Measurements from ENCODE around the gene AUP1. TPM values are rescaled to one million over a fixed set of nuclear protein-coding genes. Genes with fewer than 3 reads are reported as not detected.
A peak's percentile ranks its signal among the peaks of the same experiment; 100 is the strongest.

Gene AUP1
- total and polyA plus RNA-seq, 12 donors = 88.5 to 527 (median 113) TPM

- intact Hi-C loops (cut with DNase I) = loop anchor here (2.0 to 5.0 kb wide), 2 partner anchors 21 to 40 kb away; partner anchors contain the start of gene PCGF1 (in 1 of the 2)
- H3K27ac ChIP-seq = no peak overlapping the region
- H3K9me3 ChIP-seq (replicated peaks in 1 of 3) = no peaks in the 10 kb centered on the region
Measured at GRCh38 chr2:74527741-74528140, 1.8 kb downstream of the AUP1 start.

DNA sequence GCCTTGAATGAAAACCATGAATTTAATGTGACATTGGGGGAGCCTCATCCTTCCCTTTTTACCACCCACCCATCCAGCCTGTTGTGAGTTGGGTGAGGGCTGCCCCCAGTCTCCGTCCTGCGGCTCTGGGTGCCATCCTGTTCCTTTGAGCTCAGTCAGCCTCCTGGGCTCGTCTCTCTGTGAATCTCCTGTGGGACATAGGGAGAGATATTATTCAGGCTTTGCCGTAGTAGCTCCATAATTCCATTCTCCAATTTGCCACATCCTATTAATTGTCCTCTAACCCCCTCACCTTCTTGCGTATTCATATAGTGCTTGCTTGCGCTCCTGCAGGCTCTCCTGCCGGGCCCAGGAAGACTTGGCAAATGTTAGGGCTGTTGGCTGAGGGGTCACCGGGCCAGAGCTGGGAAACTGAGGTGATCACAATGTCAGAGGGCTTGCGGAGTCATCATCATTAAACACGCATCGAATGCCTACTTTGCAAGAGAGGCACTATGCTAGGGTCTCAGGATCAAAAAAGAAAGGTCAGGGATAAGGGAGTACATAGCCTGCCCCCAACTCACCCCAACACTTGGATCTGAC lies 2.8 kb downstream of the AUP1 start:
- peaks cover 0 to 21% of the 10 kb centered on the region in 2 donors for H3K36me3 ChIP-seq (replicated peaks in 1 of 2)
- intact Hi-C loops (cut with DNase I) = loop anchor here in 1 of 2 donors (5.0 kb wide), 1 partner anchor 39 kb away; no protein-coding TSS in a partner anchor
- peaks cover 11 to 15% of the 10 kb centered on the region in 2 donors for H3K4me1 ChIP-seq (replicated peaks in 1 of 2)
- H3K4me3 ChIP-seq = no peak overlapping the region
- H3K27ac ChIP-seq = no peak overlapping the region
- 96 to 99% (median 97%) methylated on average over 11 of the region's 11 CpGs for WGBS, 4 donors
- TF ChIP-seq, protein P1, sequence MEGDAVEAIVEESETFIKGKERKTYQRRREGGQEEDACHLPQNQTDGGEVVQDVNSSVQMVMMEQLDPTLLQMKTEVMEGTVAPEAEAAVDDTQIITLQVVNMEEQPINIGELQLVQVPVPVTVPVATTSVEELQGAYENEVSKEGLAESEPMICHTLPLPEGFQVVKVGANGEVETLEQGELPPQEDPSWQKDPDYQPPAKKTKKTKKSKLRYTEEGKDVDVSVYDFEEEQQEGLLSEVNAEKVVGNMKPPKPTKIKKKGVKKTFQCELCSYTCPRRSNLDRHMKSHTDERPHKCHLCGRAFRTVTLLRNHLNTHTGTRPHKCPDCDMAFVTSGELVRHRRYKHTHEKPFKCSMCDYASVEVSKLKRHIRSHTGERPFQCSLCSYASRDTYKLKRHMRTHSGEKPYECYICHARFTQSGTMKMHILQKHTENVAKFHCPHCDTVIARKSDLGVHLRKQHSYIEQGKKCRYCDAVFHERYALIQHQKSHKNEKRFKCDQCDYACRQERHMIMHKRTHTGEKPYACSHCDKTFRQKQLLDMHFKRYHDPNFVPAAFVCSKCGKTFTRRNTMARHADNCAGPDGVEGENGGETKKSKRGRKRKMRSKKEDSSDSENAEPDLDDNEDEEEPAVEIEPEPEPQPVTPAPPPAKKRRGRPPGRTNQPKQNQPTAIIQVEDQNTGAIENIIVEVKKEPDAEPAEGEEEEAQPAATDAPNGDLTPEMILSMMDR (IDR thresholded peaks at IDR 0.05) = no peak
- no peak for TF ChIP-seq POLR2A (IDR thresholded peaks at IDR 0.05)
- H3K27me3 ChIP-seq = no peaks in the 10 kb centered on the region
- H3K9me3 ChIP-seq (replicated peaks in 1 of 3) = no peaks in the 10 kb centered on the region
- no peak for DNase-seq

More at GRCh38 chr2:74527741-74528140, 1.8 kb downstream of the AUP1 start:
- Histone ChIP-seq H3K27me3 (no peaks in the 10 kb centered on the region), H3K36me3 (replicated peaks in 1 of 2) (peaks cover 0 to 26% of the 10 kb centered on the region in 2 donors), H3K4me3 (no peak overlapping the region), H3K4me1 (replicated peaks in 1 of 2) (peaks cover 11 to 15% of the 10 kb centered on the region in 2 donors)
- 92 to 98% (median 94%) methylated on average over 9 of the region's 9 CpGs for WGBS, 4 donors
- TF ChIP-seq, protein P1 (IDR thresholded peaks at IDR 0.05) = no peak
- TF ChIP-seq POLR2A (IDR thresholded peaks at IDR 0.05) = no peak
- DNase-seq = no peak

- Histone ChIP-seq H3K27me3 (no peaks in the 10 kb centered on the region), H3K4me1 (replicated peaks in 1 of 2) (peaks cover 11 to 13% of the 10 kb centered on the region in 2 donors), H3K27ac (no peak within 1 kb of the TSS), H3K4me3 (no peak within 1 kb of the TSS), H3K9me3 (replicated peaks in 1 of 3) (no peaks in the 10 kb centered on the region), H3K36me3 (replicated peaks in 1 of 2) (peaks cover 0 to 21% of the 10 kb centered on the region in 2 donors)
- WGBS, 4 donors = 91 to 93% (median 92%) methylated on average over 11 of the region's 11 CpGs
- no peak for TF ChIP-seq POLR2A (IDR thresholded peaks at IDR 0.05)
- TF ChIP-seq, protein P1 (IDR thresholded peaks at IDR 0.05) = no peak
- peak in 1 of 7 donors; percentile 35 for DNase-seq
- intact Hi-C loops (cut with DNase I) = loop anchor here in 1 of 2 donors (5.0 kb wide), 1 partner anchor 39 kb away; no protein-coding TSS in a partner anchor
Measured at GRCh38 chr2:74525717-74526648, 3.5 kb downstream of the AUP1 start, which contains the start of gene DQX1. TSS of gene DQX1 (minus strand) at chr2:74526231. CDS start at chr2:74525729, 502 bp downstream.
